HFFc6 (cell line): ENCODE data around the gene GPRASP3. TPM values are rescaled to one million over a fixed set of nuclear protein-coding genes. Genes with fewer than 3 reads are reported as not detected.
A peak's percentile ranks its signal among the peaks of the same experiment; 100 is the strongest.

ENCODE experiments used
- DNase-seq: peaks from one replicate; pipeline ENCODE4 v3.0.0-alpha.2; 2018
- H3K27ac Mint-ChIP-seq: 2 replicates; pipeline ENCODE4 v1.8.0; 2020; ENCODE audit warnings: mild to moderate bottlenecking, mixed read lengths
- H3K27me3 Mint-ChIP-seq: 2 replicates; pipeline ENCODE4 v1.8.0; 2021; ENCODE audit warnings: mild to moderate bottlenecking, moderate library complexity, mixed read lengths; ENCODE audit not compliant: insufficient read depth
- H3K36me3 Mint-ChIP-seq: 2 replicates; pipeline ENCODE4 v1.8.0; 2021; ENCODE audit warnings: low read depth, mixed read lengths
- H3K4me1 Mint-ChIP-seq: 2 replicates; pipeline ENCODE4 v1.8.0; 2020; ENCODE audit warnings: low read depth, mixed read lengths
- H3K4me3 Mint-ChIP-seq: 2 replicates; pipeline ENCODE4 v1.8.0; 2020; ENCODE audit warnings: mild to moderate bottlenecking, moderate library complexity, mixed read lengths
- H3K9me3 Mint-ChIP-seq: 2 replicates; pipeline ENCODE4 v1.8.0; 2020; ENCODE audit warnings: mild to moderate bottlenecking, mixed read lengths
- total RNA-seq, 6 experiments: library from RNA; stranded (reverse); fragmentation: NEBNext Ultra II Directional; extraction: Animal tissue kit (Norgen Biotek cat#: 25700); gene quantifications; 2 replicates in 1 of 6; 3 replicates in 5 of 6; pipeline ENCODE4 v1.2.3, GENCODE V29; 2021
- TF ChIP-seq, protein P1 (sequence below): fragments of 200-600 bp; sonication (generic); IDR thresholded peaks from 2 replicates; pipeline ENCODE4 v1.5.0; 2021; ENCODE audit warnings: antibody characterized with exemption, mild to moderate bottlenecking

Gene GPRASP3
- total RNA-seq, 6 experiments from 2014 or later = 1.9 to 5.7 (median 5.4) TPM

DNA sequence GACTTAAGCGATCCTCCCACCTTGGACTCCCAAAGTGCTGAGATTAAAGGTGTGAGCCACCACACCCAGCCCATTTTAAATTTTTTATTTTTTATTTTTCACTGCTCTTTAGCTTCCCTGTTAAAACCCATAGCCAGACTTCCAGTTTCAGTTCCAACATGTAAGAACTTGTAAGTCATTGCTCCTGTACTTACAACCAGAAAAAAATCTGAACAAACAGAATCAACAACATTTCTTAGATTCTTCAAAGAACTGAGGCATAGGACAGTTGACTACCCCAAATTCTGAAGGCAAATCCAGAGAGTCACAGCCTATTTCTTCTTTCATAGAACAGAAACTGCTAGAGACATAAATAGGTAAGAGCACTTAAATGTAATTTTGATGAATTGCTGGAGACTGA lies 8.1 kb downstream of the GPRASP3 start:
- Mint-ChIP-seq H3K4me3 (no peak overlapping the region), H3K27ac (no peak overlapping the region), H3K4me1 (peaks cover 11% of the 10 kb centered on the region), H3K27me3 (no peaks in the 10 kb centered on the region), H3K36me3 (no peaks in the 10 kb centered on the region), H3K9me3 (no peaks in the 10 kb centered on the region)
- TF ChIP-seq, protein P1, sequence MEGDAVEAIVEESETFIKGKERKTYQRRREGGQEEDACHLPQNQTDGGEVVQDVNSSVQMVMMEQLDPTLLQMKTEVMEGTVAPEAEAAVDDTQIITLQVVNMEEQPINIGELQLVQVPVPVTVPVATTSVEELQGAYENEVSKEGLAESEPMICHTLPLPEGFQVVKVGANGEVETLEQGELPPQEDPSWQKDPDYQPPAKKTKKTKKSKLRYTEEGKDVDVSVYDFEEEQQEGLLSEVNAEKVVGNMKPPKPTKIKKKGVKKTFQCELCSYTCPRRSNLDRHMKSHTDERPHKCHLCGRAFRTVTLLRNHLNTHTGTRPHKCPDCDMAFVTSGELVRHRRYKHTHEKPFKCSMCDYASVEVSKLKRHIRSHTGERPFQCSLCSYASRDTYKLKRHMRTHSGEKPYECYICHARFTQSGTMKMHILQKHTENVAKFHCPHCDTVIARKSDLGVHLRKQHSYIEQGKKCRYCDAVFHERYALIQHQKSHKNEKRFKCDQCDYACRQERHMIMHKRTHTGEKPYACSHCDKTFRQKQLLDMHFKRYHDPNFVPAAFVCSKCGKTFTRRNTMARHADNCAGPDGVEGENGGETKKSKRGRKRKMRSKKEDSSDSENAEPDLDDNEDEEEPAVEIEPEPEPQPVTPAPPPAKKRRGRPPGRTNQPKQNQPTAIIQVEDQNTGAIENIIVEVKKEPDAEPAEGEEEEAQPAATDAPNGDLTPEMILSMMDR = no peak
- DNase-seq = no peak

DNA sequence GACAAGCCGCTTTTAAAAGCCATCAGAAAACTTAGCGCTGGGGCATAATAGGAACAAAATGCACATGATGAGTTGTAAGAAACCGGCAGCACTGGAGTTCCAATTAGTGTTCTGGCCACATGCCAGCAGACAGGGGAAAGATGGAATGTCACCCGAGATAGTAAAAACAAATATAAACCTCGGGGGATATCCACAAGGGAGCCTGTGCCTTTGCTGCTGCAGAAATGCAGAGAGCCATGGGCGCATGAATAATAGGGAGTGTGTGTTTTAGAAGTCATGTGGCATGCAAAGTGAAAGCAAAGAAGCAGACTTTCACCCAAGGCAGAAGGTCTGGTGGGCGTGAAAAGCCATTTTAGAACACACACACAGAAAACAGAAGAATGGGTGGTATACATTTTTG lies 19.1 kb downstream of the GPRASP3 start:
- H3K36me3 Mint-ChIP-seq = no peaks in the 10 kb centered on the region
- H3K4me3 Mint-ChIP-seq = no peak overlapping the region
- no peak for DNase-seq

DNA sequence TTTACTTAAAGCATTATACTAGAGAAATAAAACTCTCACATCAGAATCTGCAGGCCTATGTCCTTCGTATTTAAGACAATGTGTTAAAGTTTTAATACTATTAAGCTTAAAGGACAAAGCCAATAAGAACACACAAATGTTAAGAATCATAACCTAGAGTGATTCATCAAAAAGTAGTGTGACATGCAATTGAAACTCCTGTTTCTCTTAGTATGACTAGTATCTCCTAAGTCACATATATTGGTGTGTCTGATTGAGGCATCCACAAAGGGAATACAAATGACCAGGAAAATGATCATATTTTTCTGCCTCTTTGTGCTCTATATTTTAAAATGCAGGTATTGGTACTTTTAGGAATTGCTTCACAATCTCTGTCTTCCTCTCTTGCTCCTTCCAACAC lies 23.8 kb downstream of the GPRASP3 start:
- H3K4me1 Mint-ChIP-seq = 0 out of 2 replicates have a peak, but pooled peaks cover 5% of the 10 kb centered on the region
- H3K36me3 Mint-ChIP-seq = peaks cover 5% of the 10 kb centered on the region; the same call in 1 of the 2 replicates
- no peak overlapping the region for H3K27ac Mint-ChIP-seq
- H3K4me3 Mint-ChIP-seq = no peak overlapping the region
- no peaks in the 10 kb centered on the region for H3K9me3 Mint-ChIP-seq
- H3K27me3 Mint-ChIP-seq = no peaks in the 10 kb centered on the region
- no peak for DNase-seq
- TF ChIP-seq, protein P1 = no peak

More for the DNA sequence above, 19.1 kb downstream of the GPRASP3 start:
- H3K27ac Mint-ChIP-seq = no peak overlapping the region
- 0 out of 2 replicates have a peak, but pooled peaks cover 5% of the 10 kb centered on the region for H3K4me1 Mint-ChIP-seq
- TF ChIP-seq, protein P1 = no peak
- no peaks in the 10 kb centered on the region for H3K9me3 Mint-ChIP-seq
- no peaks in the 10 kb centered on the region for H3K27me3 Mint-ChIP-seq

DNA sequence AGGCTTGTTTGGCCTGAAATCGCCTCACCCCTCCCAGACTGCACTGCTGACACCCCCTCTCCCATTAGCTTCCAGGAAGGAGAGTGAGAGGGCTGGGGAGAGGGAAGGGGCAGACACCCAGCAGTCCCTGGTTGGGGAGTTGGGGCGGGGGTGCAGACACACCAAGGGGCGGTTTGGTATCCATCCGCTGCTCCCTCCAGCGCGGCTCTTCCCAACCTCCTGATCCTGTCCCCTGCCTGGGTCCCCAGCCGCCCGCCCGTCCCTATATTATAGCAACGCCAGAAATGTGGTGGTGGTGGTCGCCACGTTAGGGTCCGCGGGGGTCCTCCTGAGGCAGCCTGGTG lies 24.9 kb downstream of the GPRASP3 start:
- Mint-ChIP-seq H3K4me1 (no peaks in the 10 kb centered on the region), H3K4me3 (peak overlapping the region; percentile 80)
- TF ChIP-seq, protein P1 = no peak

DNA sequence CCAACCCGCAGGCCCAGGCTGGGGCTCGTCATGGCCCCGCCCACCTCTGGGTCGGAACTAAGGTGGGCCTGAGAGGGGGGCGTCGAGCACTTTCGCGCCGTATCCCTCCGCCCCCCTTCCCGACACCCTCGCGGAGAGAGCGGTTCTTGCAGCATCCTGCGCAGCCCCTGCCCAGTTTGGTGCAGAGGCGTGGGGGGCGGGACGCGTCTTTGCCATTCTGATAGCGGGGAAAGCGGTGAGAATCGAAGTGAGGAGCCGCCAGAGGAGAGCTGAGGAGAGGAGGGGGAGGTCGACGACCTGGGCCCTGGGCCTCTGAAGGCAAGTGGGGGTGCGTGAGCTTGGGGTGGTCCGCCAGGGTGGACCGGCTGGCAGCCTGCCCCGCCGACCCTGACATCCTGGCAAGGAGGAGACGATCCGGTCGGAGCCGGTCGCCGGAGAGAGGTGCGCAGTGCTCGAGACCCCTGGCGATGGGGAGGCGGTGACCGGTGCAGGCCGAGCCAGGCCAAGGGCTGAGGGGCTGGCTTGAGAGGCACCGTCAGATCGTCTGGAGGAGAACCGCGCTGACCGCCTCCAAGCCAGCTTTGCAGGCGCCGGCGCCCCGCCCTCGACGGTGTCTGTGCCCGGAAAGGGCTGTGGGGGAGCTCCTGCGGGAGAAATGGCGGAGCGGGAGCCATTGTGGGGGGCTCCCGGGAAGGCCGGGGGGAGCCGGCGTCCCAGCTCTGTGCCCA lies 25.5 kb downstream of the GPRASP3 start:
- H3K9me3 Mint-ChIP-seq = no peaks in the 10 kb centered on the region
- H3K27me3 Mint-ChIP-seq = no peaks in the 10 kb centered on the region
- H3K27ac Mint-ChIP-seq = peak overlapping the region; percentile 61; the same call in 1 of the 2 replicates
- peaks cover 5% of the 10 kb centered on the region; the same call in 1 of the 2 replicates for H3K36me3 Mint-ChIP-seq
- H3K4me1 Mint-ChIP-seq = no peaks in the 10 kb centered on the region
- TF ChIP-seq, protein P1 = no peak
- peak overlapping the region; percentile 80 for H3K4me3 Mint-ChIP-seq
- DNase-seq = no peak

More for the DNA sequence above, 24.9 kb downstream of the GPRASP3 start:
- peaks cover 5% of the 10 kb centered on the region; the same call in 1 of the 2 replicates for H3K36me3 Mint-ChIP-seq
- no peak overlapping the region for H3K27ac Mint-ChIP-seq
- no peak for DNase-seq
- no peaks in the 10 kb centered on the region for H3K27me3 Mint-ChIP-seq
- no peaks in the 10 kb centered on the region for H3K9me3 Mint-ChIP-seq
